BE2C (cell line): ENCODE results near the gene ZFAND5.

Experiments used
- DNase-seq: peaks from one replicate; pipeline ENCODE4 v3.0.0-alpha.2; 2020
- H3K27me3 ChIP-seq: fragments of 250-450 bp; sonication (Bioruptor Pico); 2 replicates; pipeline ENCODE4 v1.5.1; 2020; ENCODE audit warnings: mild to moderate bottlenecking
- H3K36me3 ChIP-seq: fragments of 250-450 bp; sonication (Bioruptor Pico); 2 replicates; pipeline ENCODE4 v1.5.1; 2020; ENCODE audit warnings: mild to moderate bottlenecking
- H3K4me1 ChIP-seq: fragments of 250-450 bp; sonication (Bioruptor Pico); 2 replicates; pipeline ENCODE4 v1.5.1; 2020
- H3K4me3 ChIP-seq: 2 replicates; pipeline ENCODE4 v1.5.1; 2011; ENCODE audit warnings: low read depth, low read length
- H3K9me3 ChIP-seq: fragments of 250-450 bp; sonication (Bioruptor Pico); 2 replicates; pipeline ENCODE4 v1.5.1; 2020
- CTCF ChIP-seq: IDR thresholded peaks from 2 replicates; pipeline ENCODE4 v1.5.1; 2012; ENCODE audit warnings: mild to moderate bottlenecking, low read depth, low read length

The ZFAND5 gene

GRCh38 chr9:72361217-72361616 is 3.8 kb downstream of the ZFAND5 start:
- peaks cover 19% of the 10 kb centered on the region for H3K4me1 ChIP-seq
- no peaks in the 10 kb centered on the region for H3K27me3 ChIP-seq
- no peak for TF ChIP-seq CTCF
- peaks cover 56% of the 10 kb centered on the region for H3K36me3 ChIP-seq
- no peak for DNase-seq
- peak overlapping the region; percentile 1; the same call in 1 of the 2 replicates for H3K4me3 ChIP-seq
- H3K9me3 ChIP-seq = no peaks in the 10 kb centered on the region

GRCh38 chr9:72360324-72360723 is 4.7 kb downstream of the ZFAND5 start:
- H3K4me1 ChIP-seq = peaks cover 26% of the 10 kb centered on the region
- no peak for TF ChIP-seq CTCF
- no peaks in the 10 kb centered on the region for H3K27me3 ChIP-seq
- H3K4me3 ChIP-seq = no peak overlapping the region
- DNase-seq = no peak
- peaks cover 65% of the 10 kb centered on the region for H3K36me3 ChIP-seq
- no peaks in the 10 kb centered on the region for H3K9me3 ChIP-seq

GRCh38 chr9:72356041-72356582 is 8.9 kb downstream of the ZFAND5 start:
- peak; percentile 63 for DNase-seq
- TF ChIP-seq CTCF = no peak
- H3K36me3 ChIP-seq = peaks cover 83% of the 10 kb centered on the region

GRCh38 chr9:72355153-72355552 is 9.9 kb downstream of the ZFAND5 start:
- no peak for TF ChIP-seq CTCF
- H3K9me3 ChIP-seq = no peaks in the 10 kb centered on the region
- no peak for DNase-seq
- no peak overlapping the region for H3K4me3 ChIP-seq
- peaks cover 23% of the 10 kb centered on the region for H3K4me1 ChIP-seq
- peaks cover 76% of the 10 kb centered on the region for H3K36me3 ChIP-seq
- no peaks in the 10 kb centered on the region for H3K27me3 ChIP-seq

More at GRCh38 chr9:72356041-72356582, 8.9 kb downstream of the ZFAND5 start:
- Histone ChIP-seq H3K9me3 (no peaks in the 10 kb centered on the region), H3K4me3 (no peak overlapping the region), H3K4me1 (peaks cover 26% of the 10 kb centered on the region), H3K27me3 (no peaks in the 10 kb centered on the region)

- peaks cover 23% of the 10 kb centered on the region for H3K4me1 ChIP-seq
- H3K27me3 ChIP-seq = no peaks in the 10 kb centered on the region
- peaks cover 72% of the 10 kb centered on the region for H3K36me3 ChIP-seq
- no peak for DNase-seq
- H3K9me3 ChIP-seq = no peaks in the 10 kb centered on the region
- no peak overlapping the region for H3K4me3 ChIP-seq
- no peak for TF ChIP-seq CTCF
Observed at GRCh38 chr9:72354704-72355103, 10.3 kb downstream of the ZFAND5 start.

GRCh38 chr9:72353455-72354116 is 11.4 kb downstream of the ZFAND5 start:
- no peak overlapping the region for H3K4me3 ChIP-seq
- no peaks in the 10 kb centered on the region for H3K9me3 ChIP-seq
- DNase-seq = no peak
- no peak for TF ChIP-seq CTCF
- peaks cover 61% of the 10 kb centered on the region for H3K36me3 ChIP-seq
- H3K4me1 ChIP-seq = peaks cover 23% of the 10 kb centered on the region
- H3K27me3 ChIP-seq = no peaks in the 10 kb centered on the region
